ENCODE measurements around the gene HLA-DQB1.

DNA sequence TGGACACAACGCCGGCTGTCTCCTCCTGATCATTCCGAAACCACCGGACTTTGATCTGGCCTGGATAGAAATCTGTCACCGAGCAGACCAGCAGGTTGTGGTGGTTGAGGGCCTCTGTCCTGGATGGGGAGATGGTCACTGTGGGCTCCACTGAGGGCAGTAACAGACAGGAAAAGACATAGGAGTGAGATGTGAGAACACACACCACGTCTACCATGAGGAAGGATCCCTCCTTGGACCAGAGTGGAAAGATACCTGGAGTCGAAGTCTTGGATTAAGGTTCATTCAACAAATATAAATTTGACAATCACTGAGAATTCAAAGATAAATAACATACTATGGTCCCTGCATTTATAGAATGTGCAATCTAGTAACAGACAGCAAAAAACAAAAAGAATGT is 4.4 kb downstream of the HLA-DQB1 start:
- TF ChIP-seq TCF12 (IDR thresholded peaks at IDR 0.05; ENCODE audit: low read depth) (no peak), TAF1 (IDR thresholded peaks at IDR 0.05; ENCODE audit: low read depth) (no peak), CEBPB (IDR thresholded peaks at IDR 0.05) (no peak), CREB1 (IDR thresholded peaks at IDR 0.05; ENCODE audit: low read depth) (no peak), USF1 (IDR thresholded peaks at IDR 0.05) (no peak), EP300 (IDR thresholded peaks at IDR 0.05; ENCODE audit: borderline replicate concordance) (no peak), ZBTB7A (IDR thresholded peaks at IDR 0.05; ENCODE audit: low read depth) (no peak), MAX (IDR thresholded peaks at IDR 0.05) (no peak), FOXM1 (IDR thresholded peaks at IDR 0.05; ENCODE audit: borderline replicate concordance, low read depth) (no peak), RAD21 (IDR thresholded peaks at IDR 0.05; ENCODE audit: low read depth) (no peak), YY1 (IDR thresholded peaks at IDR 0.05; ENCODE audit: low read depth) (no peak), EGR1 (IDR thresholded peaks at IDR 0.05) (no peak), NFIC (IDR thresholded peaks at IDR 0.05) (no peak)
- TF ChIP-seq, protein P1, sequence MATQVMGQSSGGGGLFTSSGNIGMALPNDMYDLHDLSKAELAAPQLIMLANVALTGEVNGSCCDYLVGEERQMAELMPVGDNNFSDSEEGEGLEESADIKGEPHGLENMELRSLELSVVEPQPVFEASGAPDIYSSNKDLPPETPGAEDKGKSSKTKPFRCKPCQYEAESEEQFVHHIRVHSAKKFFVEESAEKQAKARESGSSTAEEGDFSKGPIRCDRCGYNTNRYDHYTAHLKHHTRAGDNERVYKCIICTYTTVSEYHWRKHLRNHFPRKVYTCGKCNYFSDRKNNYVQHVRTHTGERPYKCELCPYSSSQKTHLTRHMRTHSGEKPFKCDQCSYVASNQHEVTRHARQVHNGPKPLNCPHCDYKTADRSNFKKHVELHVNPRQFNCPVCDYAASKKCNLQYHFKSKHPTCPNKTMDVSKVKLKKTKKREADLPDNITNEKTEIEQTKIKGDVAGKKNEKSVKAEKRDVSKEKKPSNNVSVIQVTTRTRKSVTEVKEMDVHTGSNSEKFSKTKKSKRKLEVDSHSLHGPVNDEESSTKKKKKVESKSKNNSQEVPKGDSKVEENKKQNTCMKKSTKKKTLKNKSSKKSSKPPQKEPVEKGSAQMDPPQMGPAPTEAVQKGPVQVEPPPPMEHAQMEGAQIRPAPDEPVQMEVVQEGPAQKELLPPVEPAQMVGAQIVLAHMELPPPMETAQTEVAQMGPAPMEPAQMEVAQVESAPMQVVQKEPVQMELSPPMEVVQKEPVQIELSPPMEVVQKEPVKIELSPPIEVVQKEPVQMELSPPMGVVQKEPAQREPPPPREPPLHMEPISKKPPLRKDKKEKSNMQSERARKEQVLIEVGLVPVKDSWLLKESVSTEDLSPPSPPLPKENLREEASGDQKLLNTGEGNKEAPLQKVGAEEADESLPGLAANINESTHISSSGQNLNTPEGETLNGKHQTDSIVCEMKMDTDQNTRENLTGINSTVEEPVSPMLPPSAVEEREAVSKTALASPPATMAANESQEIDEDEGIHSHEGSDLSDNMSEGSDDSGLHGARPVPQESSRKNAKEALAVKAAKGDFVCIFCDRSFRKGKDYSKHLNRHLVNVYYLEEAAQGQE (IDR thresholded peaks at IDR 0.05; ENCODE audit: low read depth) = no peak
